OCI-LY7 (cell line): ENCODE data around the gene ADPRHL1. TPM values are rescaled to one million over a fixed set of nuclear protein-coding genes. Genes with fewer than 3 reads are reported as not detected.

Experiments used
- BruUV-seq: library from RNA; stranded (reverse); fragments of 400-500 nt; replicated peaks from 2 replicates; lab custom pipeline; 2021; lab: Mats Ljungman, UMichigan
- CTCF ChIA-PET: fragments of 300-600 bp; sonication (Branson Sonifier 250); formaldehyde crosslinking; loops from one replicate; lab custom pipeline; 2022; ENCODE audit warnings: antibody characterized with exemption; ENCODE audit not compliant: unreplicated experiment; lab: Charles Lee
- POLR2A ChIA-PET: fragments of 300-600 bp; sonication (Branson Sonifier 250); formaldehyde crosslinking; loops from one replicate; lab custom pipeline; 2022; ENCODE audit warnings: antibody characterized with exemption; lab: Charles Lee
- DNase-seq: peaks from one replicate; pipeline ENCODE4 v3.0.0-alpha.2; 2015; ENCODE audit warnings: low spot score
- H2AFZ ChIP-seq: fragments of 200-600 bp; sonication (generic), shearing (Covaris generic); 2 replicates; pipeline ENCODE4 v1.6.1; 2014; ENCODE audit warnings: mild to moderate bottlenecking, antibody characterized with exemption, low read length, moderate library complexity
- H3K27ac ChIP-seq: fragments of 200-600 bp; sonication (generic); 2 replicates; pipeline ENCODE4 v1.5.1; 2014; ENCODE audit warnings: mixed run types, low read depth, mild to moderate bottlenecking, moderate library complexity, low read length, inconsistent platforms; ENCODE audit not compliant: poor library complexity, severe bottlenecking
- H3K36me3 ChIP-seq: fragments of 200-600 bp; sonication (generic); 2 replicates; pipeline ENCODE4 v1.6.1; 2014; ENCODE audit warnings: mild to moderate bottlenecking, antibody characterized with exemption, low read length, moderate library complexity, mixed read lengths; ENCODE audit not compliant: insufficient read depth
- H3K4me1 ChIP-seq: fragments of 200-600 bp; sonication (generic); 2 replicates; pipeline ENCODE4 v1.5.1; 2014; ENCODE audit warnings: mild to moderate bottlenecking, low read length; ENCODE audit not compliant: insufficient read depth, poor library complexity, severe bottlenecking
- H3K4me2 ChIP-seq: fragments of 200-600 bp; sonication (generic); 2 replicates; pipeline ENCODE4 v1.6.1; 2014; ENCODE audit warnings: mild to moderate bottlenecking, low read length
- H3K4me3 ChIP-seq: fragments of 200-600 bp; sonication (generic); 2 replicates; pipeline ENCODE4 v1.5.1; 2014; ENCODE audit warnings: mild to moderate bottlenecking, low read depth, low read length; ENCODE audit not compliant: poor library complexity, severe bottlenecking
- H3K79me2 ChIP-seq: fragments of 200-600 bp; sonication (generic); 2 replicates; pipeline ENCODE4 v1.6.1; 2016; ENCODE audit warnings: low read depth, mild to moderate bottlenecking, low read length, moderate library complexity, mixed read lengths; ENCODE audit not compliant: insufficient read depth
- H3K9me2 ChIP-seq: fragments of 200-600 bp; sonication (generic); 2 replicates; pipeline ENCODE4 v1.6.1; 2016; ENCODE audit warnings: mild to moderate bottlenecking, low read length, mixed read lengths; ENCODE audit not compliant: insufficient read depth
- H3K9me3 ChIP-seq: fragments of 200-600 bp; sonication (generic); 2 replicates; pipeline ENCODE4 v1.6.1; 2014; ENCODE audit warnings: mild to moderate bottlenecking, mixed run types, low read length, mixed read lengths
- H4K20me1 ChIP-seq: fragments of 200-600 bp; sonication (generic); 2 replicates; pipeline ENCODE4 v1.6.1; 2014; ENCODE audit warnings: mild to moderate bottlenecking, antibody characterized with exemption, low read length, moderate library complexity, mixed read lengths; ENCODE audit not compliant: insufficient read depth
- CTCF ChIP-seq: fragments of 200-600 bp; sonication (generic); conservative IDR thresholded peaks from 2 replicates; pipeline ENCODE4 v1.5.1; 2014; ENCODE audit warnings: mild to moderate bottlenecking, antibody characterized with exemption, low read length, moderate library complexity, mixed read lengths
- EZH2phosphoT487 ChIP-seq: fragments of 200-600 bp; sonication (generic); IDR thresholded peaks from 2 replicates; pipeline ENCODE4 v1.6.1; 2018; ENCODE audit warnings: low read depth, borderline replicate concordance, mild to moderate bottlenecking, mixed run types, antibody characterized with exemption, low read length, moderate library complexity, mixed read lengths
- intact Hi-C: fragments of 100-400 bp; cut with micrococcal nuclease; formaldehyde crosslinking; loops from one replicate; pipeline ENCODE4 v1.10.0; 2022; ENCODE audit not compliant: unreplicated experiment
- total RNA-seq, 2 experiments: library from RNA; depleted of rRNA in 1 of 2; stranded (reverse); fragments of >200 nt in 1 of 2; shearing (Covaris generic) in 1 of 2; gene quantifications; 2 replicates each; pipeline ENCODE4 v1.2.3, GENCODE V29; 2014 to 2022

The ADPRHL1 gene
- total RNA-seq, 2 experiments from 2014 or later: 2.5 to 6.2 TPM

GRCh38 chr13:113401452-113402415, 51.6 kb downstream of the ADPRHL1 start:
- intact Hi-C loops: no loop called here
- Histone ChIP-seq H3K79me2 (no peaks in the 10 kb centered on the region), H3K9me3 (no peaks in the 10 kb centered on the region), H3K4me1 (peaks cover 11% of the 10 kb centered on the region), H3K9me2 (no peaks in the 10 kb centered on the region), H3K4me2 (peak overlapping the region; percentile 39; the same call in 1 of the 2 replicates), H2AFZ (no peak overlapping the region), H3K27ac (no peak overlapping the region), H3K4me3 (no peak overlapping the region), H3K36me3 (no peaks in the 10 kb centered on the region), H4K20me1 (no peaks in the 10 kb centered on the region)
- BruUV-seq: no TSS peak
- TF ChIP-seq EZH2phosphoT487 (no peak), CTCF (no peak)
- no peak for DNase-seq
- CTCF ChIA-PET: no interaction called here
- POLR2A ChIA-PET: no interaction called here

GRCh38 chr13:113400621-113401451, 52.5 kb downstream of the ADPRHL1 start:
- intact Hi-C loops: no loop called here

More at GRCh38 chr13:113400621-113401451, 52.5 kb downstream of the ADPRHL1 start:
- BruUV-seq: no TSS peak
- DNase-seq: peak; percentile 24
- no peaks in the 10 kb centered on the region for H3K9me3 ChIP-seq
- no peaks in the 10 kb centered on the region for H3K36me3 ChIP-seq
- H3K4me3 ChIP-seq: no peak overlapping the region
- ChIA-PET CTCF (no interaction called here), POLR2A (interaction anchor here (0.7 kb wide), 1 partner anchor 21 kb away, joined by 3 read pairs; no protein-coding TSS in a partner anchor)
- H2AFZ ChIP-seq: peak overlapping the region; percentile 61; the same call in 1 of the 2 replicates
- peak overlapping the region; percentile 39; the same call in 1 of the 2 replicates for H3K4me2 ChIP-seq
- H3K79me2 ChIP-seq: no peaks in the 10 kb centered on the region
- no peak overlapping the region for H3K27ac ChIP-seq
- peaks cover 11% of the 10 kb centered on the region for H3K4me1 ChIP-seq
- H3K9me2 ChIP-seq: no peaks in the 10 kb centered on the region
- no peaks in the 10 kb centered on the region for H4K20me1 ChIP-seq
- TF ChIP-seq EZH2phosphoT487 (no peak), CTCF (no peak)
